ENCODE data around the gene SRSF6. TPM values are rescaled to one million over a fixed set of nuclear protein-coding genes. Genes with fewer than 3 reads are reported as not detected.

The SRSF6 gene
- total RNA-seq, 1 experiment from 2014 or later, result 242 TPM

DNA sequence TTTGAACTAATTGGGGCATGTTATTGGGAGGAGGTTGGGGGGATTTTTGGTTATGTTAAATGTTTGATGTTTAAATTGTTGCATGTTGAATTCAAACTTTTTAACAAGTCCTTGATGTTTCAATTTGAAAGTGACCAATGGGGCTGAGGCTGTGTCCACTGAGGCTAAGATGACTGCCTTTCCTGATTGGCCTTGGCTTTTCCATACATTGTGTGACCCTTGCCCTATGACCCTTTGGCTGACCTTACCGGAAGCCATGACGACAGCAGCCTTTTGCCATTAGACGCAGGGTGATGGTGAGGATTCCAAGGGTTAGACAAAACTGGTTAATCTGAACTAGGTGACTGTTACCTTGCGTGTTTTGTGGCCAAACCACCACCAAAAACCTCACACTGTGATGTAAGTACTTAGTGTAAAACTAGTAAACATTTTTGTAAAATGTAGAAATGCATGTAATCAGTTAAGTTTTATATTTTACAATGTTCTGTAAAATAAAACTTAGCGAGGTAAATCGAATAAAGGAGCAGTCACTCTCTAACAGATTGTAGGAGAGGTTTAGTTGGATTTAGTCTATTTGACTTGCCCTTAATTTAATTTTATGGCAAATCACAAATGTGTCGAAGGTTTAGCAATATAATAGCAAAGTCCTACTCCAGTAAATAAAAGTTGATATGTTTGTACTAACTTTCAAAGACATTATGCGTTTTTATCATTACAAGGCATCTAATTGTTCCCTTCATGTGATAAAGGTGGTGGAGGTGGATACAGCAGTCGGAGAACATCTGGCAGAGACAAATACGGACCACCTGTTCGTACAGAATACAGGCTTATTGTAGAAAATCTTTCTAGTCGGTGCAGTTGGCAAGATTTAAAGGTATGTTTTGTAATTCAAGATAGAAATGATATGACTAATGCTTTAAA, 1.6 kb downstream of the SRSF6 start (continued):
- TF ChIP-seq, protein P1, sequence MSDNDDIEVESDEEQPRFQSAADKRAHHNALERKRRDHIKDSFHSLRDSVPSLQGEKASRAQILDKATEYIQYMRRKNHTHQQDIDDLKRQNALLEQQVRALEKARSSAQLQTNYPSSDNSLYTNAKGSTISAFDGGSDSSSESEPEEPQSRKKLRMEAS (IDR thresholded peaks at IDR 0.05), result no peak
- TF ChIP-seq FOSL1 (IDR thresholded peaks at IDR 0.05; ENCODE audit: low read depth) (no peak), EZH2 (IDR thresholded peaks at IDR 0.05) (no peak), SRF (IDR thresholded peaks at IDR 0.05; ENCODE audit: low read depth) (no peak), CBX3 (IDR thresholded peaks at IDR 0.05; ENCODE audit: low read depth) (no peak), TCF7L2 (IDR thresholded peaks at IDR 0.05; ENCODE audit: borderline replicate concordance, extremely low read depth, insufficient read depth, insufficient read length) (no peak), POLR2AphosphoS5 (IDR thresholded peaks at IDR 0.05; ENCODE audit: low read depth, low read length) (no peak)

DNA sequence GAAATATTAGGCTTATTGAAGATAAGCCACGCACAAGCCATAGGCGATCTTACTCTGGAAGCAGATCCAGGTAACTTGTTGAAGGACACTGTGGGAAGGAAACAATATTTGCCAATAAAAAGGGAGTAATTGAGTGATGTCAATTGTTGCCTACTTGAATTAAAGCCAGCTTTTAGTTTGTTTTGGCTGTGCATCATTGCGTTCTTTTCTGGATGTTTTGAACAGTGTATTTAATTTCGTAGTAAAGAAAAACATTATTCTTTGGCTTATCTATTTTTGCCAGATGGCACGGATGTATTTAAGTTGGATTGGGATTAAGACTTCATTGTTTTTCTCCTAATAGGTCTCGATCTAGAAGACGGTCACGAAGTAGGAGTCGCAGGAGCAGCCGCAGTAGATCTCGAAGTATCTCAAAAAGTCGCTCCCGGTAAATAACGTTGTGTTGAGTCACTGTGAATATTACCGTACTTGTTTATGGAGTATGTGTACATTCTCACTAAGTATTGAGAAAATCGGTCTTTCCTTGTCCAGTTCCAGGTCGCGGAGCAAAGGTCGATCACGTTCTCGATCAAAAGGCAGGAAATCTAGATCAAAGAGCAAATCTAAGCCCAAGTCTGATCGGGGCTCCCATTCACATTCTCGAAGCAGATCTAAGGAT, 2.6 kb downstream of the SRSF6 start:
- intact Hi-C loops (cut with micrococcal nuclease), result no loop called here
- Histone ChIP-seq H3K9ac (ENCODE audit: low read length) (no peak overlapping the region), H3K9me2 (ENCODE audit: insufficient read depth) (no peaks in the 10 kb centered on the region), H3K4me3 (replicated peaks in 1 of 2; ENCODE audit: low read depth in 1 of 2, low read length in 2 of 2) (no peak overlapping the region), H3K27me3 (ENCODE audit: insufficient read depth, low read length) (no peaks in the 10 kb centered on the region), H3K4me1 (ENCODE audit: control insufficient read depth in 1 of 2, insufficient read depth in 2 of 2, low read length in 2 of 2) (peaks cover 5 to 15% of the 10 kb centered on the region in 2 experiments; a peak in 3 of 4 replicates), H4K20me1 (ENCODE audit: insufficient read depth) (peaks cover 45% of the 10 kb centered on the region), H2AFZ (ENCODE audit: low read depth, low read length, poor library complexity, severe bottlenecking) (no peak overlapping the region), H3K27ac (ENCODE audit: low read depth, low read length) (no peak overlapping the region), H3K36me3 (ENCODE audit: control insufficient read depth in 1 of 2, insufficient read depth in 2 of 2, low read length in 2 of 2) (peaks cover 54 to 56% of the 10 kb centered on the region in 2 experiments), H3K9me3 (ENCODE audit: control insufficient read depth in 1 of 2, insufficient read depth in 1 of 2, low read depth in 1 of 2, low read length in 2 of 2) (no peaks in the 10 kb centered on the region), H3K79me2 (ENCODE audit: insufficient read depth, low read length) (peaks cover 74% of the 10 kb centered on the region), H3K4me2 (ENCODE audit: low read length) (no peak overlapping the region)
- RAD21 ChIA-PET (ENCODE audit: low non-redundant PET in 1 of 2, low total read pairs in 2 of 2, uncharacterized antibody in 2 of 2, unreplicated experiment in 2 of 2), result no interaction called here
- DNase-seq (ENCODE audit: low read depth, low spot score) (no peak), ATAC-seq (no peak)
- POLR2A ChIA-PET, result no interaction called here
- no TSS peak for BruUV-seq (replicated peaks)
- TF ChIP-seq POLR2AphosphoS5 (IDR thresholded peaks at IDR 0.05; ENCODE audit: low read depth, low read length) (no peak), ZFX (IDR thresholded peaks at IDR 0.05) (no peak), YY1 (IDR thresholded peaks at IDR 0.05; ENCODE audit: extremely low read depth, insufficient replicate concordance, low read depth, low read length) (no peak), FOSL1 (IDR thresholded peaks at IDR 0.05; ENCODE audit: low read depth) (no peak), SP1 (IDR thresholded peaks at IDR 0.05; ENCODE audit: low read depth) (no peak), POLR2A (IDR thresholded peaks at IDR 0.05; ENCODE audit: borderline replicate concordance, extremely low read depth, insufficient read depth, insufficient read length) (no peak), ZNF274 (IDR thresholded peaks at IDR 0.05; ENCODE audit: low read depth, low read length) (no peak), CEBPB (IDR thresholded peaks at IDR 0.05; ENCODE audit: low read depth) (no peak), JUND (IDR thresholded peaks at IDR 0.05) (no peak), EZH2phosphoT487 (IDR thresholded peaks at IDR 0.05; ENCODE audit: borderline replicate concordance) (no peak), EZH2 (IDR thresholded peaks at IDR 0.05) (no peak)
- TF ChIP-seq, protein P2, sequence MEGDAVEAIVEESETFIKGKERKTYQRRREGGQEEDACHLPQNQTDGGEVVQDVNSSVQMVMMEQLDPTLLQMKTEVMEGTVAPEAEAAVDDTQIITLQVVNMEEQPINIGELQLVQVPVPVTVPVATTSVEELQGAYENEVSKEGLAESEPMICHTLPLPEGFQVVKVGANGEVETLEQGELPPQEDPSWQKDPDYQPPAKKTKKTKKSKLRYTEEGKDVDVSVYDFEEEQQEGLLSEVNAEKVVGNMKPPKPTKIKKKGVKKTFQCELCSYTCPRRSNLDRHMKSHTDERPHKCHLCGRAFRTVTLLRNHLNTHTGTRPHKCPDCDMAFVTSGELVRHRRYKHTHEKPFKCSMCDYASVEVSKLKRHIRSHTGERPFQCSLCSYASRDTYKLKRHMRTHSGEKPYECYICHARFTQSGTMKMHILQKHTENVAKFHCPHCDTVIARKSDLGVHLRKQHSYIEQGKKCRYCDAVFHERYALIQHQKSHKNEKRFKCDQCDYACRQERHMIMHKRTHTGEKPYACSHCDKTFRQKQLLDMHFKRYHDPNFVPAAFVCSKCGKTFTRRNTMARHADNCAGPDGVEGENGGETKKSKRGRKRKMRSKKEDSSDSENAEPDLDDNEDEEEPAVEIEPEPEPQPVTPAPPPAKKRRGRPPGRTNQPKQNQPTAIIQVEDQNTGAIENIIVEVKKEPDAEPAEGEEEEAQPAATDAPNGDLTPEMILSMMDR (IDR thresholded peaks at IDR 0.05 in 2 of 3, conservative IDR thresholded peaks at IDR 0.05 in 1 of 3; ENCODE audit: borderline replicate concordance in 1 of 3, insufficient read depth in 1 of 3, low read depth in 2 of 3, low read length in 2 of 3), result no peak
- TF ChIP-seq, protein P1 (IDR thresholded peaks at IDR 0.05), result no peak
- TF ChIP-seq, protein P3, sequence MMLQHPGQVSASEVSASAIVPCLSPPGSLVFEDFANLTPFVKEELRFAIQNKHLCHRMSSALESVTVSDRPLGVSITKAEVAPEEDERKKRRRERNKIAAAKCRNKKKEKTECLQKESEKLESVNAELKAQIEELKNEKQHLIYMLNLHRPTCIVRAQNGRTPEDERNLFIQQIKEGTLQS (IDR thresholded peaks at IDR 0.05), result no peak
- CTCF ChIA-PET, result no interaction called here

Data from HCT116 (cell line).